Measurements from ENCODE around the gene BBS1. TPM values are rescaled to one million over a fixed set of nuclear protein-coding genes. Genes with fewer than 3 reads are reported as not detected.

The BBS1 gene
- total RNA-seq, 1 experiment from 2014 or later, result 29.8 TPM

DNA sequence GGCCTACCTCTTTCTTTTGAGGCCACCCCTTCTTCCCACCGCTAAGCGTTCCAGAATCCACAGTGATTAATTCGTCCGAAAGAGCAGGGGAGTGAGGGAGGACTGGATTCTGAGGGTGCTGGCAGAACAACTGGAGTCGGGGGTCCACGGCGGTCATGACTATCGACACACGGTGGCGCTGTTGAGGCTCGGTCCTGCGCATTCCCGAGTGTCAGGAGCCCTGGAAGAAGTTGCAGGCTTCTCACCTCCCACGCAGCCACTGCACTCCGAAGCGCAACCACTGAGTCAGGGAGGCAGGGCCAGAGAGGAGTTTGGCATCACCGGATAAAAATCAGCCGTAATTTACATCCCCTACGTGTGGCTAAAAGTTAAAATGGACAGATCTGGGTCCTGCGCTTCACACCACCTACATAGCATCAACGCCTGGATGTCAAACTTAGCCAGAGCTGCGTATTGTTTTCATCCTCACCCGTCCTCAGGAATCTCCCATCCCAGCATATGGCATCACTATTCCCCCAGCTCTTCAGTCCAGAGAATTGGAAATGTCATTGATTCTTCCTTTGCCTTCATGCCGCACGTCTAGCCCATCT is 68.7 kb downstream of the BBS1 start:
- Histone ChIP-seq H3K79me2 (ENCODE audit: insufficient read depth, low read length) (no peaks in the 10 kb centered on the region), H3K27me3 (ENCODE audit: insufficient read depth, low read length) (no peaks in the 10 kb centered on the region), H3K9me3 (ENCODE audit: control insufficient read depth in 1 of 2, insufficient read depth in 1 of 2, low read depth in 1 of 2, low read length in 2 of 2) (0 out of 4 replicates have a peak, but pooled peaks cover 0 to 3% of the 10 kb centered on the region in 2 experiments), H2AFZ (ENCODE audit: low read depth, low read length, poor library complexity, severe bottlenecking) (peak overlapping the region; percentile 65), H3K27ac (ENCODE audit: low read depth, low read length) (no peak overlapping the region), H3K4me3 (replicated peaks in 1 of 2; ENCODE audit: low read depth in 1 of 2, low read length in 2 of 2) (no peak overlapping the region), H3K4me1 (ENCODE audit: control insufficient read depth in 1 of 2, insufficient read depth in 2 of 2, low read length in 2 of 2) (0 out of 4 replicates have a peak, but pooled peaks cover 0 to 3% of the 10 kb centered on the region in 2 experiments), H3K9me2 (ENCODE audit: insufficient read depth) (no peaks in the 10 kb centered on the region), H3K36me3 (ENCODE audit: control insufficient read depth in 1 of 2, insufficient read depth in 2 of 2, low read length in 2 of 2) (no peaks in the 10 kb centered on the region), H3K4me2 (ENCODE audit: low read length) (no peak overlapping the region), H3K9ac (ENCODE audit: low read length) (no peak overlapping the region), H4K20me1 (ENCODE audit: insufficient read depth) (no peaks in the 10 kb centered on the region)
- ChIA-PET CTCF (interaction anchor here (2.3 kb wide), 1 partner anchor 99 kb away, joined by 12 read pairs; the partner anchor contains the start of gene RBM4B), RAD21 (ENCODE audit: low non-redundant PET in 1 of 2, low total read pairs in 2 of 2, uncharacterized antibody in 2 of 2, unreplicated experiment in 2 of 2) (no interaction called here), POLR2A (no interaction called here)
- BruUV-seq (replicated peaks), result no TSS peak
- ATAC-seq (peak; percentile 97), DNase-seq (ENCODE audit: low read depth, low spot score) (peak; percentile 31)
- intact Hi-C loops (cut with micrococcal nuclease), result loop anchor here (1.0 to 5.0 kb wide), 2 partner anchors 99 to 253 kb away; no protein-coding TSS in a partner anchor
- TF ChIP-seq JUND (IDR thresholded peaks at IDR 0.05) (no peak), CBX3 (IDR thresholded peaks at IDR 0.05; ENCODE audit: low read depth) (no peak), EGR1 (IDR thresholded peaks at IDR 0.05; ENCODE audit: low read depth) (peak; percentile 74), POLR2AphosphoS5 (IDR thresholded peaks at IDR 0.05; ENCODE audit: low read depth, low read length) (no peak), FOSL1 (IDR thresholded peaks at IDR 0.05; ENCODE audit: low read depth) (no peak), POLR2A (IDR thresholded peaks at IDR 0.05; ENCODE audit: borderline replicate concordance, extremely low read depth, insufficient read depth, insufficient read length) (no peak), SIN3A (IDR thresholded peaks at IDR 0.05; ENCODE audit: low read depth) (no peak), YY1 (IDR thresholded peaks at IDR 0.05; ENCODE audit: extremely low read depth, insufficient replicate concordance, low read depth, low read length) (no peak), ZNF274 (IDR thresholded peaks at IDR 0.05; ENCODE audit: low read depth, low read length) (no peak), SP1 (IDR thresholded peaks at IDR 0.05; ENCODE audit: low read depth) (no peak), ZFX (IDR thresholded peaks at IDR 0.05) (no peak), CEBPB (IDR thresholded peaks at IDR 0.05; ENCODE audit: low read depth) (no peak), EZH2phosphoT487 (IDR thresholded peaks at IDR 0.05; ENCODE audit: borderline replicate concordance) (no peak), ELF1 (IDR thresholded peaks at IDR 0.05; ENCODE audit: borderline replicate concordance, low read depth) (no peak), EZH2 (IDR thresholded peaks at IDR 0.05) (no peak), TCF7L2 (IDR thresholded peaks at IDR 0.05; ENCODE audit: borderline replicate concordance, extremely low read depth, insufficient read depth, insufficient read length) (no peak), RAD21 (IDR thresholded peaks at IDR 0.05; ENCODE audit: low read depth) (peak; percentile 75)
- TF ChIP-seq, protein P1, sequence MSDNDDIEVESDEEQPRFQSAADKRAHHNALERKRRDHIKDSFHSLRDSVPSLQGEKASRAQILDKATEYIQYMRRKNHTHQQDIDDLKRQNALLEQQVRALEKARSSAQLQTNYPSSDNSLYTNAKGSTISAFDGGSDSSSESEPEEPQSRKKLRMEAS (IDR thresholded peaks at IDR 0.05), result no peak
- TF ChIP-seq, protein P2, sequence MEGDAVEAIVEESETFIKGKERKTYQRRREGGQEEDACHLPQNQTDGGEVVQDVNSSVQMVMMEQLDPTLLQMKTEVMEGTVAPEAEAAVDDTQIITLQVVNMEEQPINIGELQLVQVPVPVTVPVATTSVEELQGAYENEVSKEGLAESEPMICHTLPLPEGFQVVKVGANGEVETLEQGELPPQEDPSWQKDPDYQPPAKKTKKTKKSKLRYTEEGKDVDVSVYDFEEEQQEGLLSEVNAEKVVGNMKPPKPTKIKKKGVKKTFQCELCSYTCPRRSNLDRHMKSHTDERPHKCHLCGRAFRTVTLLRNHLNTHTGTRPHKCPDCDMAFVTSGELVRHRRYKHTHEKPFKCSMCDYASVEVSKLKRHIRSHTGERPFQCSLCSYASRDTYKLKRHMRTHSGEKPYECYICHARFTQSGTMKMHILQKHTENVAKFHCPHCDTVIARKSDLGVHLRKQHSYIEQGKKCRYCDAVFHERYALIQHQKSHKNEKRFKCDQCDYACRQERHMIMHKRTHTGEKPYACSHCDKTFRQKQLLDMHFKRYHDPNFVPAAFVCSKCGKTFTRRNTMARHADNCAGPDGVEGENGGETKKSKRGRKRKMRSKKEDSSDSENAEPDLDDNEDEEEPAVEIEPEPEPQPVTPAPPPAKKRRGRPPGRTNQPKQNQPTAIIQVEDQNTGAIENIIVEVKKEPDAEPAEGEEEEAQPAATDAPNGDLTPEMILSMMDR (IDR thresholded peaks at IDR 0.05 in 2 of 3, conservative IDR thresholded peaks at IDR 0.05 in 1 of 3; ENCODE audit: borderline replicate concordance in 1 of 3, insufficient read depth in 1 of 3, low read depth in 2 of 3, low read length in 2 of 3), result peak; percentile 54 to 85 (median 80); a peak in 5 of 6 replicates
- TF ChIP-seq, protein P3, sequence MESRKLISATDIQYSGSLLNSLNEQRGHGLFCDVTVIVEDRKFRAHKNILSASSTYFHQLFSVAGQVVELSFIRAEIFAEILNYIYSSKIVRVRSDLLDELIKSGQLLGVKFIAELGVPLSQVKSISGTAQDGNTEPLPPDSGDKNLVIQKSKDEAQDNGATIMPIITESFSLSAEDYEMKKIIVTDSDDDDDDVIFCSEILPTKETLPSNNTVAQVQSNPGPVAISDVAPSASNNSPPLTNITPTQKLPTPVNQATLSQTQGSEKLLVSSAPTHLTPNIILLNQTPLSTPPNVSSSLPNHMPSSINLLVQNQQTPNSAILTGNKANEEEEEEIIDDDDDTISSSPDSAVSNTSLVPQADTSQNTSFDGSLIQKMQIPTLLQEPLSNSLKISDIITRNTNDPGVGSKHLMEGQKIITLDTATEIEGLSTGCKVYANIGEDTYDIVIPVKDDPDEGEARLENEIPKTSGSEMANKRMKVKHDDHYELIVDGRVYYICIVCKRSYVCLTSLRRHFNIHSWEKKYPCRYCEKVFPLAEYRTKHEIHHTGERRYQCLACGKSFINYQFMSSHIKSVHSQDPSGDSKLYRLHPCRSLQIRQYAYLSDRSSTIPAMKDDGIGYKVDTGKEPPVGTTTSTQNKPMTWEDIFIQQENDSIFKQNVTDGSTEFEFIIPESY (IDR thresholded peaks at IDR 0.05; ENCODE audit: extremely low read depth, insufficient replicate concordance, low read length), result no peak
- TF ChIP-seq, protein P4, sequence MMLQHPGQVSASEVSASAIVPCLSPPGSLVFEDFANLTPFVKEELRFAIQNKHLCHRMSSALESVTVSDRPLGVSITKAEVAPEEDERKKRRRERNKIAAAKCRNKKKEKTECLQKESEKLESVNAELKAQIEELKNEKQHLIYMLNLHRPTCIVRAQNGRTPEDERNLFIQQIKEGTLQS (IDR thresholded peaks at IDR 0.05), result no peak
